A673 (cell line): ENCODE data around the gene ZNF76. TPM values are rescaled to one million over a fixed set of nuclear protein-coding genes. Genes with fewer than 3 reads are reported as not detected.
A peak's percentile ranks its signal among the peaks of the same experiment; 100 is the strongest.

Experiments
- BruUV-seq: library from RNA; stranded (reverse); fragments of 400-500 nt; replicated peaks from 2 replicates; lab custom pipeline; 2021; lab: Mats Ljungman, UMichigan
- CTCF ChIA-PET: fragments of 300-600 bp; sonication (Branson Sonifier 250); formaldehyde crosslinking; loops from one replicate; lab custom pipeline; 2022; ENCODE audit warnings: antibody characterized with exemption; lab: Charles Lee
- POLR2A ChIA-PET: fragments of 300-600 bp; sonication (Branson Sonifier 250); formaldehyde crosslinking; loops from one replicate; lab custom pipeline; 2022; ENCODE audit warnings: antibody characterized with exemption; ENCODE audit not compliant: low non-redundant PET; lab: Charles Lee
- DNase-seq: peaks from one replicate; pipeline ENCODE4 v3.0.0-alpha.2; 2015; ENCODE audit warnings: low spot score
- H3K27ac ChIP-seq: fragments of 200-600 bp; sonication (generic); 2 replicates; pipeline ENCODE4 v1.5.1; 2016; ENCODE audit warnings: mixed run types, low read depth, mild to moderate bottlenecking, mixed read lengths, antibody characterized with exemption, low read length; ENCODE audit not compliant: poor library complexity, severe bottlenecking
- H3K27me3 ChIP-seq: fragments of 200-600 bp; sonication (generic); replicated peaks from 2 replicates; pipeline ENCODE4 v1.6.1; 2017; ENCODE audit warnings: mixed run types, low read depth, mild to moderate bottlenecking, mixed read lengths, antibody characterized with exemption, low read length; ENCODE audit not compliant: insufficient read depth, poor library complexity
- H3K36me3 ChIP-seq: fragments of 200-600 bp; sonication (generic); 2 replicates; pipeline ENCODE4 v1.6.1; 2016; ENCODE audit warnings: mixed run types, mild to moderate bottlenecking, mixed read lengths, antibody characterized with exemption, low read length; ENCODE audit not compliant: insufficient read depth, poor library complexity, severe bottlenecking
- H3K4me1 ChIP-seq: fragments of 200-600 bp; sonication (generic); 2 replicates; pipeline ENCODE4 v1.6.1; 2017; ENCODE audit warnings: mixed run types, mild to moderate bottlenecking, mixed read lengths, antibody characterized with exemption, low read length; ENCODE audit not compliant: insufficient read depth, poor library complexity, severe bottlenecking
- H3K4me3 ChIP-seq: fragments of 200-600 bp; sonication (generic); 2 replicates; pipeline ENCODE4 v1.5.1; 2016; ENCODE audit warnings: low read depth, mixed run types, mild to moderate bottlenecking, mixed read lengths, low read length; ENCODE audit not compliant: poor library complexity, severe bottlenecking
- H3K9me3 ChIP-seq: fragments of 200-600 bp; sonication (generic); 2 replicates; pipeline ENCODE4 v1.6.1; 2016; ENCODE audit warnings: mixed run types, low read depth, mild to moderate bottlenecking, mixed read lengths, antibody characterized with exemption, low read length; ENCODE audit not compliant: poor library complexity, severe bottlenecking
- CTCF ChIP-seq: fragments of 300-800, 200-600 bp; sonication (generic); conservative IDR thresholded peaks from 2 replicates; pipeline ENCODE4 v1.5.1; 2017; ENCODE audit warnings: low read depth, mild to moderate bottlenecking, antibody characterized with exemption, low read length, moderate library complexity, mixed read lengths
- EZH2 ChIP-seq: fragments of 200-600 bp; sonication (generic); IDR thresholded peaks from 2 replicates; pipeline ENCODE4 v1.6.1; 2017; ENCODE audit warnings: borderline replicate concordance, low read depth, mild to moderate bottlenecking, mixed read lengths, antibody characterized with exemption, low read length; ENCODE audit not compliant: poor library complexity, severe bottlenecking
- intact Hi-C: fragments of 100-400 bp; cut with micrococcal nuclease; formaldehyde crosslinking; loops from one replicate; pipeline ENCODE4 v1.10.0; 2022; ENCODE audit not compliant: unreplicated experiment
- total RNA-seq: library from RNA; stranded (reverse); gene quantifications from 2 replicates; pipeline ENCODE4 v1.2.3, GENCODE V29; 2021

Gene ZNF76
- total RNA-seq, 1 experiment from 2014 or later: 28.7 TPM

- ChIA-PET CTCF (interaction anchor here (0.7 to 2.7 kb wide), 4 partner anchors 73 to 124 kb away, joined by 3 to 42 read pairs (median 6); no protein-coding TSS in a partner anchor), POLR2A (interaction anchor here (0.5 to 0.8 kb wide), 2 partner anchors 81 to 390 kb away, joined by 4 to 7 read pairs; no protein-coding TSS in a partner anchor)
- Histone ChIP-seq H3K36me3 (peaks cover 3% of the 10 kb centered on the region), H3K27me3 (no peaks in the 10 kb centered on the region), H3K4me1 (peaks cover 3% of the 10 kb centered on the region), H3K27ac (peak within 1 kb of the TSS; percentile 79), H3K4me3 (peak within 1 kb of the TSS; percentile 84), H3K9me3 (no peaks in the 10 kb centered on the region)
- no TSS peak for BruUV-seq
- TF ChIP-seq EZH2 (no peak), CTCF (peak; percentile 98)
- DNase-seq: peak; percentile 97
- intact Hi-C loops: loop anchor here (1.0 to 5.0 kb wide), 3 partner anchors 73 to 125 kb away; partner anchors contain the start of gene RPL10A
These were observed 82.9 kb downstream of the ZNF76 start, which contains the start of gene PPARD for GRCh38 chr6:35342258-35343091. Gene PPARD (plus strand): TSS chr6:35342558. CDS start chr6:35411088, 68,530 bp downstream.

- peak overlapping the region; percentile 79 for H3K27ac ChIP-seq
- peak overlapping the region; percentile 84 for H3K4me3 ChIP-seq
- peaks cover 3% of the 10 kb centered on the region for H3K36me3 ChIP-seq
- intact Hi-C loops: loop anchor here (5.0 kb wide), 1 partner anchor 124 kb away; the partner anchor contains the start of gene RPL10A
- H3K27me3 ChIP-seq: no peaks in the 10 kb centered on the region
- DNase-seq: no peak
- TF ChIP-seq CTCF (no peak), EZH2 (no peak)
- ChIA-PET CTCF (interaction anchor here (0.7 to 2.7 kb wide), 4 partner anchors 72 to 128 kb away, joined by 3 to 42 read pairs (median 6); no protein-coding TSS in a partner anchor), POLR2A (interaction anchor here (0.5 kb wide), 1 partner anchor 81 kb away, joined by 4 read pairs; no protein-coding TSS in a partner anchor)
- BruUV-seq: TSS peak; percentile 56
- H3K9me3 ChIP-seq: no peaks in the 10 kb centered on the region
- H3K4me1 ChIP-seq: peaks cover 3% of the 10 kb centered on the region
These were observed 83.7 kb downstream of the ZNF76 start for GRCh38 chr6:35343092-35343834.

- no peak for DNase-seq
- CTCF ChIA-PET: interaction anchor here (0.8 to 1.2 kb wide), 2 partner anchors 106 to 127 kb away, joined by 3 read pairs; no protein-coding TSS in a partner anchor
- H3K4me3 ChIP-seq: peak overlapping the region; percentile 84
- intact Hi-C loops: loop anchor here (5.0 kb wide), 1 partner anchor 123 kb away; the partner anchor contains the start of gene RPL10A
- no TSS peak for BruUV-seq
- POLR2A ChIA-PET: no interaction called here
- peaks cover 3% of the 10 kb centered on the region for H3K36me3 ChIP-seq
- no peak overlapping the region for H3K27ac ChIP-seq
- H3K9me3 ChIP-seq: no peaks in the 10 kb centered on the region
- H3K27me3 ChIP-seq: no peaks in the 10 kb centered on the region
- peaks cover 3% of the 10 kb centered on the region for H3K4me1 ChIP-seq
- TF ChIP-seq CTCF (no peak), EZH2 (no peak)
These were observed 84.5 kb downstream of the ZNF76 start for GRCh38 chr6:35343835-35344550.
